Measurements from ENCODE around the gene ADISSP.
"Not testable (repeated sequence)": the region's sequence is repeated elsewhere in the genome, so short reads cannot be mapped to it uniquely, and the experiment has no call there.

ADISSP gene

GRCh38 chr20:3797592-3798372 is 30.2 kb upstream of the ADISSP start:
- peak in 1 of 2 donors; percentile 65 for DNase-seq

- no peak for DNase-seq
Measured at GRCh38 chr20:3797226-3797545, 29.6 kb upstream of the ADISSP start.

- DNase-seq, result no peak
Measured at GRCh38 chr20:3796477-3797225, 29.1 kb upstream of the ADISSP start.

GRCh38 chr20:3795511-3796468 is 28.2 kb upstream of the ADISSP start, which contains the start of gene CDC25B:
TSS of gene CDC25B (plus strand) at chr20:3796310. CDS start at chr20:3796532, 222 bp downstream.
- peak; percentile 85 to 90 for DNase-seq

GRCh38 chr20:3794701-3795420 is 27.3 kb upstream of the ADISSP start:
- DNase-seq, result no peak

- not testable (repeated sequence) for DNase-seq
Measured at GRCh38 chr20:3794168-3794567, 26.6 kb upstream of the ADISSP start.

- DNase-seq, result not testable (repeated sequence)
Measured at GRCh38 chr20:3789201-3789600, 21.6 kb upstream of the ADISSP start.

- DNase-seq, result no peak
Measured at GRCh38 chr20:3788685-3789155, 21.2 kb upstream of the ADISSP start.

GRCh38 chr20:3787324-3788014 is 19.9 kb upstream of the ADISSP start:
- no peak for DNase-seq

- DNase-seq, result peak; percentile 90 to 92
Measured at GRCh38 chr20:3786665-3787323, 19.2 kb upstream of the ADISSP start, which contains the start of gene CENPB. TSS of gene CENPB (minus strand) at chr20:3786740. CDS start at chr20:3786483, 257 bp downstream.

- peak; percentile 39 to 45 for DNase-seq
Measured at GRCh38 chr20:3786126-3786484, 18.6 kb upstream of the ADISSP start.

- DNase-seq, result no peak
Measured at GRCh38 chr20:3785240-3786125, 17.9 kb upstream of the ADISSP start.

- DNase-seq, result no peak
Measured at GRCh38 chr20:3784863-3785239, 17.3 kb upstream of the ADISSP start.

GRCh38 chr20:3784216-3784853 is 16.8 kb upstream of the ADISSP start:
- no peak for DNase-seq

- no peak for DNase-seq
Measured at GRCh38 chr20:3783511-3784195, 16.1 kb upstream of the ADISSP start.

GRCh38 chr20:3783068-3783489 is 15.5 kb upstream of the ADISSP start:
- DNase-seq, result no peak

- DNase-seq, result no peak
Measured at GRCh38 chr20:3782597-3782996, 15.0 kb upstream of the ADISSP start.

- peak; percentile 67 to 74 for DNase-seq
Measured at GRCh38 chr20:3781153-3781910, 13.8 kb upstream of the ADISSP start, which contains the start of gene SPEF1. TSS of gene SPEF1 (minus strand) at chr20:3781448. CDS start at chr20:3781287, 161 bp downstream.

Measured in CD4-positive, alpha-beta T cell treated with Interleukin-1 beta for 1 hour (primary cell).